IMR-90 (cell line): ENCODE results near the gene PARD3. TPM values are rescaled to one million over a fixed set of nuclear protein-coding genes. Genes with fewer than 3 reads are reported as not detected.

Experiments
- ATAC-seq: fragments of 200-7000 bp; cut with Tn5 transposase; 2 replicates; pipeline ENCODE4 v1.9.1; 2020; ENCODE audit warnings: low read depth, mild to moderate bottlenecking, moderate library complexity
- BruUV-seq: library from RNA; stranded (reverse); fragments of 400-500 nt; replicated peaks from 2 replicates; lab custom pipeline; 2021; lab: Mats Ljungman, UMichigan
- CTCF ChIA-PET: fragments of 300-600 bp; formaldehyde crosslinking; extraction: SDS; loops from one replicate; lab custom pipeline; 2021; ENCODE audit warnings: antibody characterized with exemption; lab: Yijun Ruan, JAX
- POLR2A ChIA-PET: fragments of 300-600 bp; sonication (Branson Sonifier 250); formaldehyde crosslinking; loops from one replicate; lab custom pipeline; 2022; ENCODE audit warnings: antibody characterized with exemption; ENCODE audit not compliant: unreplicated experiment; lab: Charles Lee
- DNase-seq: peaks from one replicate; pipeline ENCODE4 v3.0.0; 2013
- H2AFZ ChIP-seq: replicated peaks from 2 replicates; pipeline ENCODE3; 2013; ENCODE audit warnings: low read length, mild to moderate bottlenecking; ENCODE audit not compliant: poor library complexity
- H2AK5ac ChIP-seq: 2 replicates; pipeline ENCODE4 v1.6.1; 2013; ENCODE audit warnings: low read depth, low read length, inconsistent platforms
- H2AK9ac ChIP-seq: replicated peaks from 2 replicates; pipeline ENCODE3; 2013; ENCODE audit warnings: mild to moderate bottlenecking, low read depth, low read length, moderate library complexity; ENCODE audit not compliant: poor library complexity
- H2BK120ac ChIP-seq: 2 replicates; pipeline ENCODE4 v1.6.1; 2013; ENCODE audit warnings: low read depth, low read length, inconsistent platforms
- H2BK15ac ChIP-seq: 3 replicates; pipeline ENCODE4 v1.6.1; 2013; ENCODE audit warnings: low read depth, low read length, inconsistent platforms
- H2BK20ac ChIP-seq: 2 replicates; pipeline ENCODE4 v1.6.1; 2013; ENCODE audit warnings: low read depth, mild to moderate bottlenecking, inconsistent platforms, low read length, moderate library complexity
- H2BK5ac ChIP-seq: 2 replicates; pipeline ENCODE4 v1.6.1; 2013; ENCODE audit warnings: mild to moderate bottlenecking, low read depth, low read length, inconsistent platforms; ENCODE audit not compliant: poor library complexity, severe bottlenecking
- H3K14ac ChIP-seq: replicated peaks from 2 replicates; pipeline ENCODE4 v1.6.1; 2013; ENCODE audit warnings: low read depth, low read length, inconsistent platforms
- H3K18ac ChIP-seq: 2 replicates; pipeline ENCODE4 v1.6.1; 2013; ENCODE audit warnings: low read depth, low read length, control low read depth
- H3K23ac ChIP-seq: 2 replicates; pipeline ENCODE4 v1.6.1; 2013; ENCODE audit warnings: low read depth, low read length, inconsistent platforms
- H3K27ac ChIP-seq: 2 replicates; pipeline ENCODE4 v1.5.1; 2013; ENCODE audit warnings: mild to moderate bottlenecking, control low read depth, low read length; ENCODE audit not compliant: insufficient read depth
- H3K27me3 ChIP-seq: 2 replicates; pipeline ENCODE4 v1.6.1; 2013; ENCODE audit warnings: low read length; ENCODE audit not compliant: control insufficient read depth, insufficient read depth
- H3K36me3 ChIP-seq: 2 replicates; pipeline ENCODE4 v1.6.1; 2013; ENCODE audit warnings: low read length, mixed read lengths; ENCODE audit not compliant: control insufficient read depth, insufficient read depth
- H3K4ac ChIP-seq: 2 replicates; pipeline ENCODE4 v1.6.1; 2013; ENCODE audit warnings: low read depth, low read length, inconsistent platforms
- H3K4me1 ChIP-seq: 2 replicates; pipeline ENCODE4 v1.6.1; 2013; ENCODE audit warnings: low read length, mixed read lengths; ENCODE audit not compliant: control insufficient read depth, insufficient read depth
- H3K4me2 ChIP-seq: 2 replicates; pipeline ENCODE4 v1.6.1; 2013; ENCODE audit warnings: low read depth, mild to moderate bottlenecking, control low read depth, low read length, moderate library complexity
- H3K4me3 ChIP-seq: 2 replicates; pipeline ENCODE4 v1.5.1; 2013; ENCODE audit warnings: low read depth, mild to moderate bottlenecking, control low read depth, low read length, moderate library complexity; ENCODE audit not compliant: insufficient read depth
- H3K56ac ChIP-seq: 2 replicates; pipeline ENCODE4 v1.6.1; 2013; ENCODE audit warnings: low read length, inconsistent platforms; ENCODE audit not compliant: insufficient read depth; ENCODE audit errors: extremely low read depth
- H3K79me1 ChIP-seq, 2 experiments: 2 replicates each; pipeline ENCODE4 v1.6.1; 2013; ENCODE audit warnings: low read length in 2 of 2, inconsistent platforms in 1 of 2, low read depth in 1 of 2
- H3K9ac ChIP-seq: 2 replicates; pipeline ENCODE4 v1.6.1; 2013; ENCODE audit warnings: low read depth, low read length, control low read depth
- H3K9me1 ChIP-seq: 2 replicates; pipeline ENCODE4 v1.6.1; 2013; ENCODE audit warnings: low read length, inconsistent platforms; ENCODE audit not compliant: insufficient read depth
- H3K9me3 ChIP-seq: 2 replicates; pipeline ENCODE4 v1.6.1; 2013; ENCODE audit warnings: low read length; ENCODE audit not compliant: control insufficient read depth, insufficient read depth
- H4K20me1 ChIP-seq: 2 replicates; pipeline ENCODE4 v1.6.1; 2013; ENCODE audit warnings: low read length, inconsistent platforms; ENCODE audit not compliant: insufficient read depth
- H4K5ac ChIP-seq: 2 replicates; pipeline ENCODE4 v1.6.1; 2013; ENCODE audit warnings: mild to moderate bottlenecking, low read depth, low read length, control low read depth
- H4K8ac ChIP-seq, 2 experiments: 2 replicates each; pipeline ENCODE4 v1.6.1; 2013; ENCODE audit warnings: low read depth in 2 of 2, low read length in 2 of 2, control low read depth in 1 of 2, inconsistent platforms in 1 of 2
- H4K91ac ChIP-seq: 2 replicates; pipeline ENCODE4 v1.6.1; 2013; ENCODE audit warnings: low read depth, low read length, inconsistent platforms; ENCODE audit not compliant: insufficient read depth
- BHLHE40 ChIP-seq: fragments of 150-350 bp; IDR thresholded peaks from 2 replicates; pipeline ENCODE4 v1.6.1; 2016; ENCODE audit warnings: mild to moderate bottlenecking, low read depth, low read length
- CEBPB ChIP-seq: IDR thresholded peaks from 2 replicates; pipeline ENCODE4 v1.6.1; 2012; ENCODE audit warnings: low read depth, low read length, improper control_type of control experiment
- CHD1 ChIP-seq: IDR thresholded peaks from 2 replicates; pipeline ENCODE4 v1.6.1; 2012; ENCODE audit warnings: low read depth, low read length, improper control_type of control experiment
- CTCF ChIP-seq: conservative IDR thresholded peaks from 2 replicates; pipeline ENCODE4 v1.5.1; 2012; ENCODE audit warnings: mild to moderate bottlenecking, low read depth, low read length, improper control_type of control experiment
- ELK1 ChIP-seq: fragments of 150-350 bp; IDR thresholded peaks from 2 replicates; pipeline ENCODE4 v1.6.1; 2016; ENCODE audit warnings: low read depth, mild to moderate bottlenecking, low read length, moderate library complexity, borderline replicate concordance
- FOS ChIP-seq: fragments of 150-350 bp; IDR thresholded peaks from 2 replicates; pipeline ENCODE4 v1.6.1; 2016; ENCODE audit warnings: low read depth, low read length
- MAFK ChIP-seq: IDR thresholded peaks from 2 replicates; pipeline ENCODE4 v1.6.1; 2012; ENCODE audit warnings: low read depth, low read length, improper control_type of control experiment
- MAZ ChIP-seq: IDR thresholded peaks from 2 replicates; pipeline ENCODE4 v1.6.1; 2012; ENCODE audit warnings: low read depth, mild to moderate bottlenecking, low read length, improper control_type of control experiment, moderate library complexity, borderline replicate concordance
- MXI1 ChIP-seq: IDR thresholded peaks from 2 replicates; pipeline ENCODE4 v1.6.1; 2012; ENCODE audit warnings: low read depth, mild to moderate bottlenecking, low read length, moderate library complexity, borderline replicate concordance
- NFE2L2 ChIP-seq: fragments of 150-350 bp; IDR thresholded peaks from 2 replicates; pipeline ENCODE4 v1.6.1; 2016; ENCODE audit warnings: low read depth, mild to moderate bottlenecking, low read length
- POLR2A ChIP-seq: IDR thresholded peaks from 2 replicates; pipeline ENCODE4 v1.6.1; 2012; ENCODE audit warnings: mild to moderate bottlenecking, low read depth, low read length
- RAD21 ChIP-seq: IDR thresholded peaks from 2 replicates; pipeline ENCODE4 v1.6.1; 2012; ENCODE audit warnings: low read length, improper control_type of control experiment
- RCOR1 ChIP-seq: IDR thresholded peaks from 2 replicates; pipeline ENCODE4 v1.6.1; 2012; ENCODE audit warnings: mild to moderate bottlenecking, low read length, improper control_type of control experiment; ENCODE audit not compliant: insufficient replicate concordance
- RFX5 ChIP-seq: IDR thresholded peaks from 2 replicates; pipeline ENCODE4 v1.8.0; 2012; ENCODE audit warnings: low read depth, mild to moderate bottlenecking, low read length, moderate library complexity
- SMC3 ChIP-seq: fragments of 150-350 bp; IDR thresholded peaks from 2 replicates; pipeline ENCODE4 v1.6.1; 2016; ENCODE audit warnings: low read depth, mild to moderate bottlenecking, antibody characterized with exemption, low read length, moderate library complexity
- WGBS, 2 experiments: methylation state at CpG; one replicate each; pipeline versions ENCODE4 v1.1.5 to v1.1.7; 2013; ENCODE audit warnings: missing lambda C conversion rate in 2 of 2; ENCODE audit not compliant: insufficient read length in 1 of 2; ENCODE audit errors: extremely low coverage in 2 of 2; 5-methylcytosine and 5-hydroxymethylcytosine counted together
- dilution Hi-C: fragments of 300-500 bp; cut with HindIII; formaldehyde crosslinking; loops from one replicate; pipeline ENCODE4 v1.14.3; 2018; ENCODE audit warnings: low sequenced_read_pairs; ENCODE audit not compliant: unreplicated experiment
- in situ Hi-C: fragments of 300-500 bp; cut with MboI; formaldehyde crosslinking; loops from 3 replicates; pipeline ENCODE4 v1.14.3; 2019; ENCODE audit warnings: low sequenced_read_pairs, inconsistent platforms, mixed read lengths
- intact Hi-C: fragments of 100-400 bp; cut with micrococcal nuclease; formaldehyde crosslinking; loops from 2 replicates; pipeline ENCODE4 v1.10.0; 2022
- polyA plus RNA-seq, 3 experiments: library from polyadenylated mRNA; depleted of rRNA; stranded (reverse); fragments of >200 nt; gene quantifications; 2 replicates each; pipeline ENCODE4 v1.2.3, GENCODE V29; 2012; ENCODE audit warnings: low replicate concordance in 1 of 3
- total RNA-seq: library from RNA; depleted of rRNA; stranded (reverse); fragments of >200 nt; gene quantifications from 2 replicates; pipeline ENCODE4 v1.2.3, GENCODE V29; 2012
- TF ChIP-seq, protein P1 (sequence below): fragments of 150-350 bp; IDR thresholded peaks from 2 replicates; pipeline ENCODE4 v1.6.1; 2017; ENCODE audit warnings: mild to moderate bottlenecking, antibody characterized with exemption, low read length, low read depth

PARD3 gene
- total and polyA plus RNA-seq, 2 of the 4 experiments (the other 2 are of a cell fraction), result 14.6 to 37.5 TPM

DNA sequence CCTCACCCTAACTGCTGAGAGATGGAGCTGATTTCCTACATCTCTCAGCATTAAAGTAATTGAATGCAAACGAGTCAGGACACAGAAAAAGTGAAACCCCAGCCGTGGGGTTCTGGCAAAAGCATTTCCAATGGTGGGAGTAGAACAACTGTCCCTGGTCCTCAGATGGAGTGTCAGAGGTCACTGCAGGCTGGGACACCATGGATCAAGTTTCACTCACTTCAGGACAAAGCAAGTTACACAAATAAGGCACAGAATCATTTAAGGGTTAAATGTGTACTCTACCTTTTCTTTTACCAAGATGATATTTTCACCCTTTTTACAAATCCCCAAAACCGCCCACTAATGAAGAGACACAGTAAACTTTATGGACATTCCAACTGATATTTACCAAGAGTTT is 607.8 kb downstream of the PARD3 start:
- Histone ChIP-seq H4K8ac (no peak overlapping the region), H2BK20ac (no peak overlapping the region), H3K9me3 (no peaks in the 10 kb centered on the region), H3K4me1 (peaks cover 3% of the 10 kb centered on the region; the same call in 1 of the 2 replicates), H2AK9ac (no peak overlapping the region), H2BK15ac (no peak overlapping the region), H3K36me3 (no peaks in the 10 kb centered on the region; the same call in 1 of the 2 replicates), H3K18ac (no peak overlapping the region), H4K91ac (no peak overlapping the region), H3K79me1 (no peaks in the 10 kb centered on the region), H3K27ac (no peak overlapping the region), H2BK120ac (no peak overlapping the region), H2AK5ac (no peak overlapping the region), H2BK5ac (no peak overlapping the region), H3K9ac (no peak overlapping the region), H3K23ac (no peak overlapping the region), H4K20me1 (no peaks in the 10 kb centered on the region), H3K4me3 (no peak overlapping the region), H3K4ac (no peak overlapping the region), H2AFZ (no peak overlapping the region), H3K4me2 (no peak overlapping the region), H3K27me3 (no peaks in the 10 kb centered on the region; the same call in 1 of the 2 replicates), H3K56ac (no peak overlapping the region), H3K9me1 (peaks cover 3% of the 10 kb centered on the region; the same call in 1 of the 2 replicates), H4K5ac (no peak overlapping the region), H3K14ac (no peak overlapping the region)
- ATAC-seq (no peak), DNase-seq (no peak)
- dilution Hi-C loops (no loop called here), in situ Hi-C loops (no loop called here), intact Hi-C loops (no loop called here)
- POLR2A ChIA-PET, result no interaction called here
- TF ChIP-seq RAD21 (no peak), CHD1 (no peak), CEBPB (no peak), RFX5 (no peak), BHLHE40 (no peak), NFE2L2 (no peak), ELK1 (no peak), MAFK (no peak), MXI1 (no peak), CTCF (no peak), POLR2A (no peak), RCOR1 (no peak), FOS (no peak), MAZ (no peak), SMC3 (no peak)
- TF ChIP-seq, protein P1, sequence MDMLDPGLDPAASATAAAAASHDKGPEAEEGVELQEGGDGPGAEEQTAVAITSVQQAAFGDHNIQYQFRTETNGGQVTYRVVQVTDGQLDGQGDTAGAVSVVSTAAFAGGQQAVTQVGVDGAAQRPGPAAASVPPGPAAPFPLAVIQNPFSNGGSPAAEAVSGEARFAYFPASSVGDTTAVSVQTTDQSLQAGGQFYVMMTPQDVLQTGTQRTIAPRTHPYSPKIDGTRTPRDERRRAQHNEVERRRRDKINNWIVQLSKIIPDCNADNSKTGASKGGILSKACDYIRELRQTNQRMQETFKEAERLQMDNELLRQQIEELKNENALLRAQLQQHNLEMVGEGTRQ, result no peak
- BruUV-seq, result no TSS peak
- CTCF ChIA-PET, result interaction anchor here (0.6 to 1.3 kb wide), 2 partner anchors 25 to 75 kb away, joined by 5 read pairs; no protein-coding TSS in a partner anchor
- WGBS, 2 experiments, result no CpG with 5 or more reads among the region's 3 CpGs
